ENCODE measurements around the gene R3HDM1.
"Not testable (repeated sequence)": the region's sequence is repeated elsewhere in the genome, so short reads cannot be mapped to it uniquely, and the experiment has no call there.

Gene R3HDM1

GRCh38 chr2:135510577-135510976 is 20.7 kb upstream of the R3HDM1 start:
- CTCF ChIA-PET = interaction anchor here (1.1 kb wide), 1 partner anchor 38 kb away, joined by 3 read pairs; no protein-coding TSS in a partner anchor
- no peak for DNase-seq (ENCODE audit: extremely low spot score)
- TF ChIP-seq CTCF (IDR thresholded peaks at IDR 0.05; ENCODE audit: control extremely low read depth, extremely low read depth, low read depth, missing control alignments) = no peak
- POLR2A ChIA-PET = no interaction called here

GRCh38 chr2:135512099-135512498 is 19.2 kb upstream of the R3HDM1 start:
- ChIA-PET POLR2A (no interaction called here), CTCF (no interaction called here)
- no peak for TF ChIP-seq CTCF (IDR thresholded peaks at IDR 0.05; ENCODE audit: control extremely low read depth, extremely low read depth, low read depth, missing control alignments)
- DNase-seq (ENCODE audit: extremely low spot score) = no peak

GRCh38 chr2:135525786-135526185 is 5.5 kb upstream of the R3HDM1 start:
- ChIA-PET CTCF (interaction anchor here (1.2 kb wide), 1 partner anchor 47 kb away, joined by 3 read pairs; no protein-coding TSS in a partner anchor), POLR2A (no interaction called here)
- DNase-seq (ENCODE audit: extremely low spot score) = no peak
- TF ChIP-seq CTCF (IDR thresholded peaks at IDR 0.05; ENCODE audit: control extremely low read depth, extremely low read depth, low read depth, missing control alignments) = no peak

GRCh38 chr2:135528006-135528405 is 3.3 kb upstream of the R3HDM1 start:
- CTCF ChIA-PET = interaction anchor here (1.8 kb wide), 1 partner anchor 14 kb away, joined by 8 read pairs; no protein-coding TSS in a partner anchor
- POLR2A ChIA-PET = no interaction called here
- TF ChIP-seq CTCF (IDR thresholded peaks at IDR 0.05; ENCODE audit: control extremely low read depth, extremely low read depth, low read depth, missing control alignments) = no peak
- no peak for DNase-seq (ENCODE audit: extremely low spot score)

- DNase-seq (ENCODE audit: extremely low spot score) = peak; percentile 87
- CTCF ChIA-PET = interaction anchor here (0.7 to 0.9 kb wide), 2 partner anchors 179 to 527 kb away, joined by 4 read pairs; no protein-coding TSS in a partner anchor
- TF ChIP-seq CTCF (IDR thresholded peaks at IDR 0.05; ENCODE audit: control extremely low read depth, extremely low read depth, low read depth, missing control alignments) = no peak
- POLR2A ChIA-PET = interaction anchor here (0.5 to 1.2 kb wide), 2 partner anchors 65 to 136 kb away, joined by 3 read pairs; no protein-coding TSS in a partner anchor
Measured at GRCh38 chr2:135530313-135531230, 712 bp upstream of the R3HDM1 start, which contains the start of gene ZRANB3. Gene ZRANB3 (minus strand): TSS chr2:135531218.

- CTCF ChIA-PET = interaction anchor here (1.0 to 1.3 kb wide), 4 partner anchors 12 to 852 kb away, joined by 3 to 4 read pairs (median 4); no protein-coding TSS in a partner anchor
- POLR2A ChIA-PET = no interaction called here
- no peak for TF ChIP-seq CTCF (IDR thresholded peaks at IDR 0.05; ENCODE audit: control extremely low read depth, extremely low read depth, low read depth, missing control alignments)
- DNase-seq (ENCODE audit: extremely low spot score) = no peak
Measured at GRCh38 chr2:135532581-135532980, 1.3 kb downstream of the R3HDM1 start.

GRCh38 chr2:135533545-135533944 is 2.3 kb downstream of the R3HDM1 start:
- POLR2A ChIA-PET = not testable (repeated sequence)
- CTCF ChIA-PET = interaction anchor here (1.3 kb wide), 1 partner anchor 11 kb away, joined by 4 read pairs; no protein-coding TSS in a partner anchor

More at GRCh38 chr2:135533545-135533944, 2.3 kb downstream of the R3HDM1 start:
- DNase-seq (ENCODE audit: extremely low spot score) = not testable (repeated sequence)
